ENCODE measurements around the gene ZSWIM3. TPM values are rescaled to one million over a fixed set of nuclear protein-coding genes. Genes with fewer than 3 reads are reported as not detected.
A peak's percentile ranks its signal among the peaks of the same experiment; 100 is the strongest.

Gene ZSWIM3
- total RNA-seq, 3 donors from 2014 or later (not counting 1 experiment from before 2014, with no cell fraction given) = 1.4 to 2.3 (median 1.5) TPM

DNA sequence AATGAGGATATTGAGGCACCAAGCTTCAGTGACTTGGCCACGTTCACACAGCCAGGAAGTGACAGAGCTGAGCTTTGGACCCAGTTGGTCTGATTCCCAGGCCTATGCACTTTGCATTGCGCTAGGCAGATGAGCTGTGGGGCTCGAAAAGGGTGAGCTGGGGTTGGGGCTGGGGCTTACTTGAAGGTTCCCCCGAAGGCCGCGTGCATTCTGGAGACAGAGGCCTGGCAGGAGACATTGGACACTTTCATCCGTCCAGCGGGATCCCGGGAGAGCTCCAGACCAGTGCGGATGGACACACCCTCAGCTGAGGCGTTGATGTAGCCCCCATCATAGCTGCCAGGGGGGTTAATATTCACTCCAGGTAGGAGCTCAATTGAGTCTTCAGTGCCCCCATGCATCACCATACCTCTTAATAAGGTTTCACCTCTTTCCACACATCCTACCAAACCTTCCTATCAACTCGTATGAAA lies 52.0 kb downstream of the ZSWIM3 start:
- no peaks in the 10 kb centered on the region for H3K9me3 Mint-ChIP-seq
- H3K27me3 Mint-ChIP-seq (ENCODE audit: low read depth in 2 of 2) = peaks cover 0 to 2% of the 10 kb centered on the region in 2 donors
- H3K9me3 ChIP-seq (ENCODE audit: control insufficient read depth, insufficient read depth, low read length) = no peaks in the 10 kb centered on the region
- no peak for ATAC-seq
- intact Hi-C loops (cut with micrococcal nuclease) = no loop called here
- H3K36me3 ChIP-seq (ENCODE audit: control insufficient read depth, insufficient read depth, low read length) = no peaks in the 10 kb centered on the region
- TF ChIP-seq, protein P1, sequence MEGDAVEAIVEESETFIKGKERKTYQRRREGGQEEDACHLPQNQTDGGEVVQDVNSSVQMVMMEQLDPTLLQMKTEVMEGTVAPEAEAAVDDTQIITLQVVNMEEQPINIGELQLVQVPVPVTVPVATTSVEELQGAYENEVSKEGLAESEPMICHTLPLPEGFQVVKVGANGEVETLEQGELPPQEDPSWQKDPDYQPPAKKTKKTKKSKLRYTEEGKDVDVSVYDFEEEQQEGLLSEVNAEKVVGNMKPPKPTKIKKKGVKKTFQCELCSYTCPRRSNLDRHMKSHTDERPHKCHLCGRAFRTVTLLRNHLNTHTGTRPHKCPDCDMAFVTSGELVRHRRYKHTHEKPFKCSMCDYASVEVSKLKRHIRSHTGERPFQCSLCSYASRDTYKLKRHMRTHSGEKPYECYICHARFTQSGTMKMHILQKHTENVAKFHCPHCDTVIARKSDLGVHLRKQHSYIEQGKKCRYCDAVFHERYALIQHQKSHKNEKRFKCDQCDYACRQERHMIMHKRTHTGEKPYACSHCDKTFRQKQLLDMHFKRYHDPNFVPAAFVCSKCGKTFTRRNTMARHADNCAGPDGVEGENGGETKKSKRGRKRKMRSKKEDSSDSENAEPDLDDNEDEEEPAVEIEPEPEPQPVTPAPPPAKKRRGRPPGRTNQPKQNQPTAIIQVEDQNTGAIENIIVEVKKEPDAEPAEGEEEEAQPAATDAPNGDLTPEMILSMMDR (IDR thresholded peaks at IDR 0.05) = no peak
- H3K4me3 Mint-ChIP-seq = no peak overlapping the region
- H3K4me1 ChIP-seq (ENCODE audit: control insufficient read depth, insufficient read depth, low read length) = peaks cover 23% of the 10 kb centered on the region
- H3K27ac ChIP-seq (ENCODE audit: low read length) = no peak overlapping the region
- H3K4me3 ChIP-seq (ENCODE audit: low read length) = no peak overlapping the region
- peaks cover 8% of the 10 kb centered on the region for H3K27me3 ChIP-seq (ENCODE audit: control insufficient read depth, insufficient read depth, low read length)
- H3K36me3 Mint-ChIP-seq = no peaks in the 10 kb centered on the region
- peaks cover 9 to 16% of the 10 kb centered on the region in 2 donors for H3K4me1 Mint-ChIP-seq
- 95% methylated on average over 12 of the region's 12 CpGs for WGBS (ENCODE audit: insufficient coverage)
- peak overlapping the region in 1 of 2 donors; percentile 73 for H3K27ac Mint-ChIP-seq
- no peak for DNase-seq

DNA sequence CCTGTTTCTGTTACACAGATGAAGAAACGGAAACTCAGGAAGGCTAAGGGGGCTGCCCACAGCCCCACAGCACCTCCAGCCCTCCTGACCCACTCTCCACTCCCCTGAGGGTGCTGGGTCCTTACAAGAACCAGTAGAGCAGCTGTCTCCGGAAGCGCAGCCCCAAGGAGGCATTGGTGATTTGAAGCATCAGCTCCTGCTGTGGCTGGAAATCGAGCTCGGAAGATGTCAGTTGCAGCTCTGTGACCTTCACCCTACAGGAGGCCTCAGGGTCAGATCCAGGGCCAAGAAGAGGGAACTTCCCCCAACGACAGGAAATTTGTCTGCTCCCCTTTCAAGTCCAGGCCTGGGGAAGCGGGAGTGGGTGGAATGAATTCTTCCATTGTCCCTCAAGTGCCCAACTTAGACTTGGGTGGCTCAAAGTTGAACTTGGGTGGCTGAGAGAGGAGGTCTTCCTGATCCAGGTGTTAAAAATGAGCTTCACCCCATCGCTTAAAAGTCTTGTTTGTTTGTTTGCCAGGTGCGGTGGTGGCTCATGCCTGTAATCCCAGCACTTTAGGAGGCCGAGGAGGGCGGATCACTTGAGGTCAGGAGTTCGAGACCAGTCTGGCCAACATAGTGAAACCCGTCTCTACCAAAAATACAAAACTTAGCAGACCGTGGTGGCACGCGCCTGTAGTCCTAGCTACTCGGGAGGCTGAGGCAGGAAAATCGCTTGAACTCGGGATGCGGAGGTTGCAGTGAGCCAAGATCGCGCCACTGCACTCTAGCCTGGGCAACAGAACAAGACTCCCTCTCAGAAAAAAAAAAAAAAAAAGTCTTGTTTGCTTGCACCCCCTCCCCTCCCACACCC lies 52.6 kb downstream of the ZSWIM3 start:
- no peaks in the 10 kb centered on the region for H3K9me3 ChIP-seq (ENCODE audit: control insufficient read depth, insufficient read depth, low read length)
- Mint-ChIP-seq H3K36me3 (no peaks in the 10 kb centered on the region), H3K27me3 (ENCODE audit: low read depth in 2 of 2) (peaks cover 0 to 3% of the 10 kb centered on the region in 2 donors), H3K27ac (peak overlapping the region; percentile 73 to 88), H3K9me3 (no peaks in the 10 kb centered on the region), H3K4me1 (peaks cover 9 to 16% of the 10 kb centered on the region in 2 donors), H3K4me3 (peak overlapping the region; percentile 75)
- no peak for DNase-seq
- 91% methylated on average over 22 of the region's 22 CpGs for WGBS (ENCODE audit: insufficient coverage)
- peaks cover 10% of the 10 kb centered on the region for H3K27me3 ChIP-seq (ENCODE audit: control insufficient read depth, insufficient read depth, low read length)
- peak overlapping the region; percentile 26 for H3K27ac ChIP-seq (ENCODE audit: low read length)
- intact Hi-C loops (cut with micrococcal nuclease) = loop anchor here (1.0 to 2.0 kb wide), 2 partner anchors 19 to 29 kb away; partner anchors contain the start of genes CTSA, NEURL2 and ZSWIM1
- H3K4me1 ChIP-seq (ENCODE audit: control insufficient read depth, insufficient read depth, low read length) = peaks cover 23% of the 10 kb centered on the region
- ATAC-seq = no peak
- H3K4me3 ChIP-seq (ENCODE audit: low read length) = no peak overlapping the region
- TF ChIP-seq, protein P1 (IDR thresholded peaks at IDR 0.05) = no peak
- H3K36me3 ChIP-seq (ENCODE audit: control insufficient read depth, insufficient read depth, low read length) = no peaks in the 10 kb centered on the region

DNA sequence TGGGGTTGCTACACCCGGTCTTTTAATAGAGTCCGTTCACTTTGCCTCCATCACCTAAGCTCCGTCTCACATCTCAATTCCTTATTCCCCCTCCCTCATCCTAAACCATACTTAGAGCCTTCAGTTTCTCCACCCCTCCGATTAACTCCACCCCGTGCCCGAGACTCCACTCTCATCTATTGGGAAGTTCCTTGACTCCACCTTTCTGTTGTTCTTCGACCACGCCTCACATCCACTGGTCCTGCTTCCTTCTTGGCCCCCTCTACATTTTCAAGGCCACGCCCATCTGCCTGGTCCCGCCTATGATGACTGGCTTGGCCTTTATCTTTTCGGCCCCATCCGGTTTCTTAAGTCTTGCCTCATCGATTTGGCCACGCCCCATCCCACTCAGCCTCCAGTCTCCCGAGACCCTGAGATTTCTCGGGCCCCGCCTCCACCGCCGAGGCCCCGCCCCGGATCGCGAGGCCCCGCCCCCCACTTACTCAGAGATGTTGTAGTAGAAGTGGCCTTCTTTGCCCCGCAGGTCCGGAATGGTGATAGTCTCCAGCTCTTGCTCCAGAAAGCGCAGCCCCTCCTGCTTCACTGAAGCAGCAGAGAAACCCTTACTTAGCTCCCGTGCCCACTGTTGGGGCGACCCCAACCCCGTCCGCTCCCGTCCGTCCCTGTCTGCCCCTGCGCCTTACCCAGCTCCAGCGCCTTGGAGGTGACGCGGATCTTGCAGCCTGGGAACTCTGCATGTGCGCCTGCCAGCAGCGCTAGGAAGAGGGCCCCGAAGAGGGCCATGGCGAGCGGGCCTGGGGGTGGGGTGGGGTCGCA lies 53.5 kb downstream of the ZSWIM3 start:
- Mint-ChIP-seq H3K27ac (peak overlapping the region; percentile 73 to 88), H3K36me3 (no peaks in the 10 kb centered on the region), H3K27me3 (ENCODE audit: low read depth in 2 of 2) (peaks cover 3% of the 10 kb centered on the region in 2 donors), H3K4me1 (peaks cover 9 to 16% of the 10 kb centered on the region in 2 donors), H3K4me3 (peak overlapping the region; percentile 75), H3K9me3 (no peaks in the 10 kb centered on the region)
- Histone ChIP-seq H3K9me3 (ENCODE audit: control insufficient read depth, insufficient read depth, low read length) (no peaks in the 10 kb centered on the region), H3K27me3 (ENCODE audit: control insufficient read depth, insufficient read depth, low read length) (peaks cover 10% of the 10 kb centered on the region), H3K27ac (ENCODE audit: low read length) (peak overlapping the region; percentile 26), H3K4me3 (ENCODE audit: low read length) (peak overlapping the region; percentile 41), H3K4me1 (ENCODE audit: control insufficient read depth, insufficient read depth, low read length) (peaks cover 23% of the 10 kb centered on the region), H3K36me3 (ENCODE audit: control insufficient read depth, insufficient read depth, low read length) (no peaks in the 10 kb centered on the region)
- ATAC-seq (peak; percentile 93 to 97 (median 94)), DNase-seq (peak; percentile 89 to 96)
- TF ChIP-seq, protein P1 (IDR thresholded peaks at IDR 0.05) = no peak
- WGBS (ENCODE audit: insufficient coverage) = 3% methylated on average over 43 of the region's 43 CpGs
- intact Hi-C loops (cut with micrococcal nuclease) = loop anchor here (1.0 to 2.0 kb wide), 3 partner anchors 20 to 60 kb away; partner anchors contain the start of genes CTSA, NEURL2 and ZSWIM1

All from natural killer cell (primary cell).